Mesenchymal stem cell (in vitro differentiated cells and primary cell): ENCODE data around the gene CAVIN2.

Experiments used
- DNase-seq: peaks from one replicate; pipeline ENCODE4 v3.0.0-alpha.2; 2013
- H2AFZ ChIP-seq: one replicate; pipeline ENCODE4 v1.6.1; 2013; ENCODE audit warnings: low read depth, mild to moderate bottlenecking, control low read depth, inconsistent platforms, low read length, moderate library complexity
- H2AK5ac ChIP-seq: 2 replicates; pipeline ENCODE4 v1.6.1; 2013; ENCODE audit warnings: low read length, moderate library complexity, mild to moderate bottlenecking, inconsistent platforms; ENCODE audit not compliant: severe bottlenecking
- H2BK120ac ChIP-seq: one replicate; pipeline ENCODE4 v1.6.1; 2013; ENCODE audit warnings: low read depth, mild to moderate bottlenecking, inconsistent platforms, low read length, moderate library complexity
- H2BK12ac ChIP-seq, 2 experiments: one replicate each; pipeline ENCODE4 v1.6.1; 2013; ENCODE audit warnings: inconsistent platforms in 2 of 2, low read length in 2 of 2, mild to moderate bottlenecking in 2 of 2, moderate library complexity in 2 of 2, control low read depth in 1 of 2
- H2BK15ac ChIP-seq: one replicate; pipeline ENCODE4 v1.6.1; 2013; ENCODE audit warnings: mild to moderate bottlenecking, low read depth, inconsistent platforms; ENCODE audit not compliant: poor library complexity, severe bottlenecking
- H2BK5ac ChIP-seq: 2 replicates; pipeline ENCODE4 v1.6.1; 2013; ENCODE audit warnings: low read depth, mild to moderate bottlenecking, low read length, control low read depth, inconsistent platforms; ENCODE audit not compliant: poor library complexity, severe bottlenecking
- H3K14ac ChIP-seq, 2 experiments: one replicate each; pipeline ENCODE4 v1.6.1; 2013; ENCODE audit warnings: inconsistent platforms in 2 of 2, low read length in 2 of 2, control low read depth in 1 of 2, mild to moderate bottlenecking in 1 of 2, moderate library complexity in 1 of 2
- H3K18ac ChIP-seq, 2 experiments: one replicate each; pipeline ENCODE4 v1.6.1; 2013; ENCODE audit warnings: inconsistent platforms in 2 of 2, low read length in 2 of 2, control low read depth in 1 of 2, low read depth in 1 of 2, mild to moderate bottlenecking in 1 of 2
- H3K23ac ChIP-seq, 2 experiments: one replicate each; pipeline ENCODE4 v1.6.1; 2013; ENCODE audit warnings: inconsistent platforms in 2 of 2, low read length in 2 of 2, mild to moderate bottlenecking in 2 of 2, moderate library complexity in 2 of 2, control low read depth in 1 of 2
- H3K27ac ChIP-seq: 2 replicates; pipeline ENCODE4 v1.5.1; 2013; ENCODE audit warnings: mild to moderate bottlenecking, moderate library complexity, low read length, control low read depth, inconsistent platforms; ENCODE audit not compliant: poor library complexity, severe bottlenecking
- H3K27me3 ChIP-seq, 2 experiments: 2 replicates each; pipeline versions ENCODE4 v1.6.1 to v1.7.0; 2013; ENCODE audit warnings: low read length in 2 of 2, mild to moderate bottlenecking in 2 of 2, moderate library complexity in 2 of 2, control low read depth in 1 of 2, inconsistent platforms in 1 of 2; ENCODE audit not compliant: control insufficient read depth in 1 of 2, insufficient read depth in 1 of 2
- H3K36me3 ChIP-seq, 2 experiments: 2 replicates each; pipeline versions ENCODE4 v1.6.1 to v1.7.0; 2013; ENCODE audit warnings: low read length in 2 of 2, control low read depth in 1 of 2, inconsistent platforms in 1 of 2, low read depth in 1 of 2, mild to moderate bottlenecking in 1 of 2; ENCODE audit not compliant: insufficient read depth in 2 of 2, control insufficient read depth in 1 of 2
- H3K4ac ChIP-seq, 2 experiments: one replicate each; pipeline ENCODE4 v1.6.1; 2013; ENCODE audit warnings: inconsistent platforms in 2 of 2, low read length in 2 of 2, mild to moderate bottlenecking in 2 of 2, moderate library complexity in 2 of 2, control low read depth in 1 of 2, low read depth in 1 of 2
- H3K4me1 ChIP-seq: 2 replicates; pipeline ENCODE4 v1.6.1; 2013; ENCODE audit warnings: low read depth, low read length, control low read depth; ENCODE audit not compliant: control insufficient read depth, insufficient read depth
- H3K4me2 ChIP-seq: 2 replicates; pipeline ENCODE4 v1.6.1; 2013; ENCODE audit warnings: low read length, mild to moderate bottlenecking, inconsistent platforms; ENCODE audit not compliant: poor library complexity, severe bottlenecking
- H3K4me3 ChIP-seq, 2 experiments: 2 replicates each; pipeline versions ENCODE4 v1.5.1 to v1.7.0; 2013; ENCODE audit warnings: low read length in 2 of 2, mild to moderate bottlenecking in 2 of 2, control low read depth in 1 of 2, low read depth in 1 of 2; ENCODE audit not compliant: insufficient read depth in 1 of 2
- H3K79me1 ChIP-seq: replicated peaks from 2 replicates; pipeline ENCODE4 v1.6.1; 2013; ENCODE audit warnings: mild to moderate bottlenecking, control low read depth, low read length, inconsistent platforms; ENCODE audit not compliant: poor library complexity, severe bottlenecking
- H3K9ac ChIP-seq: 2 replicates; pipeline ENCODE4 v1.7.0; 2013; ENCODE audit warnings: mild to moderate bottlenecking, low read length, moderate library complexity
- H3K9me3 ChIP-seq: 2 replicates; pipeline ENCODE4 v1.7.0; 2013; ENCODE audit warnings: mild to moderate bottlenecking, low read length; ENCODE audit not compliant: control insufficient read depth
- H4K8ac ChIP-seq: one replicate; pipeline ENCODE4 v1.6.1; 2013; ENCODE audit warnings: inconsistent platforms, mild to moderate bottlenecking, low read length, moderate library complexity
- H4K91ac ChIP-seq: one replicate; pipeline ENCODE4 v1.6.1; 2013; ENCODE audit warnings: mild to moderate bottlenecking, low read length, inconsistent platforms
- WGBS: methylation state at CpG from one replicate; pipeline ENCODE4 v1.1.7; 2013; ENCODE audit warnings: mixed read lengths; 5-methylcytosine and 5-hydroxymethylcytosine counted together

The CAVIN2 gene

GRCh38 chr2:191859681-191860080, 12.8 kb upstream of the CAVIN2 start:
- Histone ChIP-seq H2BK120ac (no peak overlapping the region), H3K4me3 (no peak overlapping the region), H3K4me2 (no peak overlapping the region), H3K4me1 (peaks cover 1% of the 10 kb centered on the region), H3K9ac (no peak overlapping the region), H2BK5ac (no peak overlapping the region), H3K18ac (no peak overlapping the region), H3K4ac (no peak overlapping the region), H3K23ac (no peak overlapping the region), H2AK5ac (no peak overlapping the region), H3K14ac (no peak overlapping the region), H3K9me3 (no peaks in the 10 kb centered on the region), H2BK15ac (no peak overlapping the region), H2AFZ (no peak overlapping the region), H4K8ac (no peak overlapping the region), H3K27me3 (no peaks in the 10 kb centered on the region), H4K91ac (no peak overlapping the region), H2BK12ac (no peak overlapping the region), H3K36me3 (no peaks in the 10 kb centered on the region), H3K79me1 (no peaks in the 10 kb centered on the region), H3K27ac (no peak overlapping the region)
- no peak for DNase-seq
- WGBS = 89% methylated on average over 1 of the region's 1 CpG

DNA sequence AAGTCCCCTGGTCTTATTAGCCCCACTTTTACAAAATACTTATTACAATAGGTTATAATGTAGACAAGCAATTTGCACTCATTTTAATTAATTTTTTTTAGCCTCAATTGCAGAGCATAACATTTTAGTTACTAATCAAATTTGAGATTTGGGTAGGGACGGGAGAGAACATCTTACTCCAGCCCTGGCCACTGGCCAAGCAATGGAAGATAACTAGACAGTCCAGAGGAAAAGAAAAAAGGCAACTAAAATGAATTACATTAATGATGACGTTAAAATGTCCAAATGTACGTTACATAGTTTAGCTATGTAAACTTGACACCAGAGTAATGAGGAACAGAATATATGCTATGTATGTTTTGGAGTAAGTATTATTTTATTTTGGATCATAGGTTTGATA, 11.0 kb upstream of the CAVIN2 start:
- no peak overlapping the region for H3K14ac ChIP-seq
- no peak overlapping the region for H3K4me2 ChIP-seq
- no peak overlapping the region for H3K18ac ChIP-seq
- H3K36me3 ChIP-seq = no peaks in the 10 kb centered on the region
- no peak overlapping the region for H2BK5ac ChIP-seq
- H3K4ac ChIP-seq = no peak overlapping the region
- no peak overlapping the region for H3K4me3 ChIP-seq
- H3K27ac ChIP-seq = no peak overlapping the region
- no peaks in the 10 kb centered on the region for H3K79me1 ChIP-seq
- no peaks in the 10 kb centered on the region for H3K4me1 ChIP-seq
- no peak overlapping the region for H3K9ac ChIP-seq
- H4K8ac ChIP-seq = no peak overlapping the region
- no peak overlapping the region for H3K23ac ChIP-seq
- H2AFZ ChIP-seq = no peak overlapping the region
- H3K27me3 ChIP-seq = no peaks in the 10 kb centered on the region
- H2AK5ac ChIP-seq = no peak overlapping the region
- no peak overlapping the region for H2BK12ac ChIP-seq
- WGBS = 99% methylated on average over 3 of the region's 3 CpGs
- H2BK15ac ChIP-seq = no peak overlapping the region
- no peak overlapping the region for H2BK120ac ChIP-seq
- no peak for DNase-seq
- H3K9me3 ChIP-seq = no peaks in the 10 kb centered on the region
- H4K91ac ChIP-seq = no peak overlapping the region

- Histone ChIP-seq H3K27me3 (no peaks in the 10 kb centered on the region), H2AK5ac (no peak overlapping the region), H2BK5ac (no peak overlapping the region), H3K4me3 (no peak overlapping the region), H3K27ac (no peak overlapping the region), H2AFZ (no peak overlapping the region), H3K14ac (no peak overlapping the region), H2BK12ac (no peak overlapping the region), H3K9ac (no peak overlapping the region), H3K4me2 (no peak overlapping the region), H3K9me3 (no peaks in the 10 kb centered on the region), H3K79me1 (no peaks in the 10 kb centered on the region), H4K8ac (no peak overlapping the region), H3K36me3 (no peaks in the 10 kb centered on the region), H3K4me1 (no peaks in the 10 kb centered on the region), H2BK15ac (no peak overlapping the region), H2BK120ac (no peak overlapping the region), H3K18ac (no peak overlapping the region), H4K91ac (no peak overlapping the region), H3K4ac (no peak overlapping the region), H3K23ac (no peak overlapping the region)
- no peak for DNase-seq
- 0% methylated on average over 1 of the region's 2 CpGs for WGBS
These were observed 10.4 kb upstream of the CAVIN2 start for GRCh38 chr2:191857259-191857805.

DNA sequence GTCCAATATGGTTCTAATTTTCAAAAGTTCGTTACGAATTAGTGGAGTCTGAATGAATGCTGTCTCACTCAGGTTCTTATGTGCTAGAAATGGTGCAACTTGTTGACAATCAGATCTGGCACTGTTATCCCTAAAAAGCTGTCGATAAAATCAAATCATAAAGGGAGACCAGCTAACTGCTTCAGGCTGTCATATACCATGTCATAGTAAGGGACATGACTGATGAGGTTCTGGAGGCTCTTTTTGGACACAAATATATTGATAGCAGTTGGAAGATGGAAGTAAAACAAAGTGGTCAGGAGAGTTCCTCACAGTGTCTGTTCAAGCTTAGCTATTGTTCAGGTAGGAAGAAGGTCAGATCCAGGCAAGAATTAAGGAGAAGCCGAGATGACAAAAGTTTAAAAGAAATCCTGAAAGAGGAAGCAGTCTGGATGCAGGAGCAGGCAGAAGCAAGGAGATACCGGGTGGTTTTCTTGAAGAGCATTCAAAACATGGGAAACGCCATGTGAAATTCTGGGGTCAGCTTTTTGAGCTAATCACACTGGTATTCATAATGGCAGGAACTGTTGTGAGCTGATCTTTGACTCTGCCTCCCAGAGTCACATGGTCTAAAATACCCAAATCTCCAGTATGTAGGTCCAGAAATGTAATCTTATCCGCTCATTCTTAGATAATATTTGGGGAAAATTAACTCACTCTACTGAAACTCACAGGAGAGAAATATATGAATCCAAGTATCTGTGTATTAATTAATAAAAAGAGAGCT, 9.4 kb upstream of the CAVIN2 start:
- WGBS = 97% methylated on average over 6 of the region's 7 CpGs
- Histone ChIP-seq H3K18ac (no peak overlapping the region), H2BK12ac (peak overlapping the region in 1 of 2 experiments; percentile 18), H3K4me3 (no peak overlapping the region), H2AK5ac (no peak overlapping the region), H3K9ac (no peak overlapping the region), H4K91ac (no peak overlapping the region), H3K4ac (no peak overlapping the region), H4K8ac (no peak overlapping the region), H2BK15ac (no peak overlapping the region), H3K14ac (no peak overlapping the region), H2AFZ (no peak overlapping the region), H3K27me3 (no peaks in the 10 kb centered on the region), H2BK5ac (no peak overlapping the region), H3K9me3 (no peaks in the 10 kb centered on the region), H3K27ac (no peak overlapping the region), H3K79me1 (no peaks in the 10 kb centered on the region), H3K23ac (no peak overlapping the region), H2BK120ac (no peak overlapping the region), H3K4me1 (no peaks in the 10 kb centered on the region), H3K36me3 (no peaks in the 10 kb centered on the region), H3K4me2 (no peak overlapping the region)
- DNase-seq = no peak
